ENCODE results near the gene CDK17. TPM values are rescaled to one million over a fixed set of nuclear protein-coding genes. Genes with fewer than 3 reads are reported as not detected.

Gene CDK17
- total RNA-seq, 3 donors from 2014 or later, result 47.7 to 113 (median 81.0) TPM

- Histone ChIP-seq H3K9me3 (no peaks in the 10 kb centered on the region), H3K4me1 (no peaks in the 10 kb centered on the region), H3K36me3 (no peaks in the 10 kb centered on the region), H3K4me3 (no peak overlapping the region), H3K27ac (no peak overlapping the region), H3K27me3 (no peaks in the 10 kb centered on the region)
- no peak for DNase-seq (ENCODE audit: low spot score in 2 of 2)
- intact Hi-C loops (cut with DNase I; ENCODE audit: low total_unique reads), result no loop called here
- TF ChIP-seq POLR2AphosphoS5 (IDR thresholded peaks at IDR 0.05) (no peak), POLR2A (IDR thresholded peaks at IDR 0.05) (no peak), CTCF (IDR thresholded peaks at IDR 0.05) (no peak)
Measured at GRCh38 chr12:96303653-96304052, 96.6 kb downstream of the CDK17 start.

GRCh38 chr12:96302687-96303310 is 97.4 kb downstream of the CDK17 start:
- no peak for TF ChIP-seq POLR2A (IDR thresholded peaks at IDR 0.05)
- no peak for TF ChIP-seq CTCF (IDR thresholded peaks at IDR 0.05)
- TF ChIP-seq POLR2AphosphoS5 (IDR thresholded peaks at IDR 0.05), result no peak
- intact Hi-C loops (cut with DNase I; ENCODE audit: low total_unique reads), result no loop called here
- Histone ChIP-seq H3K9me3 (no peaks in the 10 kb centered on the region), H3K27ac (no peak overlapping the region), H3K4me1 (no peaks in the 10 kb centered on the region), H3K36me3 (no peaks in the 10 kb centered on the region), H3K4me3 (no peak overlapping the region), H3K27me3 (no peaks in the 10 kb centered on the region)
- no peak for DNase-seq (ENCODE audit: low spot score in 2 of 2)

GRCh38 chr12:96301732-96302131 is 98.5 kb downstream of the CDK17 start:
- no peak overlapping the region for H3K4me3 ChIP-seq
- H3K27me3 ChIP-seq, result no peaks in the 10 kb centered on the region
- DNase-seq (ENCODE audit: low spot score in 2 of 2), result no peak
- no peaks in the 10 kb centered on the region for H3K4me1 ChIP-seq
- H3K9me3 ChIP-seq, result no peaks in the 10 kb centered on the region
- H3K36me3 ChIP-seq, result no peaks in the 10 kb centered on the region
- intact Hi-C loops (cut with DNase I; ENCODE audit: low total_unique reads), result no loop called here
- no peak overlapping the region for H3K27ac ChIP-seq
- TF ChIP-seq CTCF (IDR thresholded peaks at IDR 0.05) (no peak), POLR2A (IDR thresholded peaks at IDR 0.05) (no peak), POLR2AphosphoS5 (IDR thresholded peaks at IDR 0.05) (no peak)

GRCh38 chr12:96300064-96300463 is 100.2 kb downstream of the CDK17 start:
- Histone ChIP-seq H3K4me1 (no peaks in the 10 kb centered on the region), H3K27ac (no peak overlapping the region), H3K4me3 (no peak overlapping the region), H3K36me3 (no peaks in the 10 kb centered on the region), H3K9me3 (no peaks in the 10 kb centered on the region), H3K27me3 (no peaks in the 10 kb centered on the region)
- no peak for DNase-seq (ENCODE audit: low spot score in 2 of 2)
- intact Hi-C loops (cut with DNase I; ENCODE audit: low total_unique reads), result no loop called here
- no peak for TF ChIP-seq POLR2A (IDR thresholded peaks at IDR 0.05)
- no peak for TF ChIP-seq CTCF (IDR thresholded peaks at IDR 0.05)
- no peak for TF ChIP-seq POLR2AphosphoS5 (IDR thresholded peaks at IDR 0.05)

- H3K36me3 ChIP-seq, result no peaks in the 10 kb centered on the region
- no peaks in the 10 kb centered on the region for H3K27me3 ChIP-seq
- H3K4me1 ChIP-seq, result no peaks in the 10 kb centered on the region
- TF ChIP-seq POLR2AphosphoS5 (IDR thresholded peaks at IDR 0.05), result no peak
- TF ChIP-seq CTCF (IDR thresholded peaks at IDR 0.05), result no peak
- H3K4me3 ChIP-seq, result no peak overlapping the region
- no peak for DNase-seq (ENCODE audit: low spot score in 2 of 2)
- H3K27ac ChIP-seq, result no peak overlapping the region
- no peaks in the 10 kb centered on the region for H3K9me3 ChIP-seq
- intact Hi-C loops (cut with DNase I; ENCODE audit: low total_unique reads), result no loop called here
Measured at GRCh38 chr12:96297504-96297903, 102.7 kb downstream of the CDK17 start.

Data from breast epithelium (tissue), 4 donors.